SIG-M5 treated with dmso at 0.1 percent for 504 hours (cell line): ENCODE results near the gene INPP5A.
"Not testable (repeated sequence)": the region's sequence is repeated elsewhere in the genome, so short reads cannot be mapped to it uniquely, and the experiment has no call there.

ENCODE experiments used
- DNase-seq: peaks from one replicate; lab custom pipeline; 2025; ENCODE audit not compliant: unreplicated experiment; lab: John Stamatoyannopoulos, UW

The INPP5A gene

GRCh38 chr10:132735341-132735775 is 197.8 kb downstream of the INPP5A start:
- DNase-seq: no peak

DNA sequence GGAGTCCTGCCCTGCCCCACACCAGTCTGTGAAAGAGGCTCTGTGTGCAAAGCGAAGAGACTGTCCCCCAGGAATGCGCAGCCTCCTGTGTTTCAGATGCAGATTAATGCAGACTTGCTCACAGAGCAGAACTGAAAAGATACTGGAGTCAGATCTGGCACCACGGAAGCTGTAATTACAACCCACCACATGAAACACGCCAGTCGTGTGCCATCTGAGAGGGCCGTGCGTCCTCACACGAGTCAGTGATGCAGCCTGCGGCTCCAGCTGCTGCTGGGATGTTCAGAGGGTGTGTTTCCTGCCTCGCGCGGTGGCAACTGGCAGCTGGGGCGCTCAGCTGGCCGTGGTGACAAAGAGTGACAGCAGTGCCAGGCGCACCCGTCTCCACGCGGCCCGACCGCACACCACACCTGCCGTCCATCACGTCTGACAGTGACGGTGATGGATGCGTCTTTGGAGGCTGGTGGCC is 198.4 kb downstream of the INPP5A start:
- no peak for DNase-seq

DNA sequence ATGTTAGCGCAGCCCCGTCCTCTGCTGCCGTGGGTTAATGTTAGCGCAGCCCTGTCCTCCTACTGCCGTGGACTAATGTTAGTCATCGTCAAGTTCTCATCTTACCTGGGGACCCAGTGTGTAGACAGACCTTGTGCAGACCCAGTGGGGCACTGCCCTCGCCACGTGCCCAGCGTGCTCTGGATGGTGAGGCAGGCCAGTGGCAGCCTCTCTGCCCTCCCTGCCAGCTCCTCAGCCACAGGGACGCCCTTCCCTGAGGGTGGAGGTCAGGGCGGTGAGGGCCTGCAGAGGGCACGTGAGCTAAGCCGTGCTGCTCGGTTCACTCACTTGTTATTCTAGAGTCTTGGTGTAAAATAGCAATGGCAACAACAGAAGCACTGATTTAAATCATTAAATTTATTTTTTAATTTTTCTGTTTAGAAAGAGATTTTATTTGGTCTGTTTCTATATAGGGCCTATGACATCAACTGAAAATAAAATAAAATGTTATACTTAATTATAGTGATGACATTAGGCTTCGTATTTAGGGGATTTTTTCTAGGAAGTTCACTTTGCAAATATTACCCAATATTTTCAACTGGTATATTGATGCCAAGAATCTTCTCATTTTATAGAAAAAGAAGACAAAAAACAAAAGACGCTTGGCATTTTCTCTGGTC is 199.9 kb downstream of the INPP5A start:
- no peak for DNase-seq

GRCh38 chr10:132738454-132739224 is 201.1 kb downstream of the INPP5A start:
- no peak for DNase-seq

DNA sequence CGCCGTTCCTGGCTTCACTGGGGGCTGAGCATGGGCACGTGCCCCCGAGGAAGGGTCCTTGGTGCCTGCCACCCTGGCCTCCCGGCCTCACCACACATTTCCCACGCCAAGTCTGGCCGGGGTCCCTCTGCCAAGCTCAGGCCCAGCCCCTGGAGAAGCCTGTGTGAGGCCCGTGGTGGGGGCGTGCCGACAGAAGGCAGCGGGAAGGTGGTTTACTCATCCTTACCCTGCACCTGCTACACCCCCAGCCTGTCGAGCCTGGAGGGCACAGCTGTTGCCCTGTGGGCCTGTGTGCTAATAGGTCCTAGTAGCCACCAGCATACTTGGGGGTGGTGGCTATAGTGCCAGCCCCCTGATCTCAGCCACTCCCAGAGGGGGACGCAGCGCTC is 201.6 kb downstream of the INPP5A start:
- DNase-seq: no peak

GRCh38 chr10:132740588-132740987 is 203.0 kb downstream of the INPP5A start:
- DNase-seq: no peak

- no peak for DNase-seq
These were observed 204.7 kb downstream of the INPP5A start for GRCh38 chr10:132742167-132742836.

DNA sequence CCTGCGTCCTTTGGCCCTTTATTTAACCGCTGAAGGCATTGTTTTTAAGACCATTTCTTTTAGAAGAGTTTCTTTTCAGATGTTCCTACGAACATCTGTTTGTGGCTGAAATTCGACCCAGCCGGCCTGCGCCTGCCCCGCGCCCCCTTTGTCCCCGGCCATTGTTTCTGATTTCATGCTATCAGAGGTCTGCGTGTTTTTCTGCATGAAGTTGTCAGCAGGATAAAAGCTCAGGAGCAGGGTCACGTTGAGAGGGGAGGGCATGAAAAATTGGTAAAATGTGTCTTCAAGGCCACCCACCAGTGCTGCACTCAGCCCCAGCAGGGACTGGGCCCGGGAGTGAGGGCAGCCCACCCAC is 205.2 kb downstream of the INPP5A start:
- no peak for DNase-seq

DNA sequence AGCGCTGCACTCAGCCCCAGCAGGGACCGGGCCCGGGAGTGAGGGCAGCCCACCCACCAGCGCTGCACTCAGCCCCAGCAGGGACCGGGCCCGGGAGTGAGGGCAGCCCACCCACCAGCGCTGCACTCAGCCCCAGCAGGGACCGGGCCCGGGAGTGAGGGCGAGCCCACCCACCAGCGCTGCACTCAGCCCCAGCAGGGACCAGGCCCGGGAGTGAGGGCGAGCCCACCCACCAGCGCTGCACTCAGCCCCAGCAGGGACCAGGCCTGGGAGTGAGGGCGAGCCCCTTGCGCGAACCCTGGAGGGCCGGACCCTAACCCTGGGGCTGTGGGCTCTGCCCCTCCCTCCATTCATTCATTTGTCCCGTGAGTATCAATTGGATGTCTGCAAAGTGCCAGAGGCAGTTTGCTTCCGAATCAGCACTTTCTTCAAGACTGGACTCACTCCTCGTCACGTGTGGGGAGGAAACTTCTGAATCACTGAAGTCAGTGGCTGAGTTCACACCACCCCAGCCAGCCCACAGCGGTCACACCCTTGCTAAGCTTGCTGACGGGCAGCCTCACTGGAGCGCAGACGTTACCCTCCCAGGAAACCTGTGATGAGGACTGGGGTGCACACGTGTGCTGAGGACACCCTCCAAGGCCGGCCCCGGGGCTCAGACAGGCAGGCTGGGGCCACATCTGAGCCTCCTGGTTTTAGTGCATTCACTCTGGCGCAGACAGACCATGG is 205.8 kb downstream of the INPP5A start:
- not testable (repeated sequence) for DNase-seq

DNA sequence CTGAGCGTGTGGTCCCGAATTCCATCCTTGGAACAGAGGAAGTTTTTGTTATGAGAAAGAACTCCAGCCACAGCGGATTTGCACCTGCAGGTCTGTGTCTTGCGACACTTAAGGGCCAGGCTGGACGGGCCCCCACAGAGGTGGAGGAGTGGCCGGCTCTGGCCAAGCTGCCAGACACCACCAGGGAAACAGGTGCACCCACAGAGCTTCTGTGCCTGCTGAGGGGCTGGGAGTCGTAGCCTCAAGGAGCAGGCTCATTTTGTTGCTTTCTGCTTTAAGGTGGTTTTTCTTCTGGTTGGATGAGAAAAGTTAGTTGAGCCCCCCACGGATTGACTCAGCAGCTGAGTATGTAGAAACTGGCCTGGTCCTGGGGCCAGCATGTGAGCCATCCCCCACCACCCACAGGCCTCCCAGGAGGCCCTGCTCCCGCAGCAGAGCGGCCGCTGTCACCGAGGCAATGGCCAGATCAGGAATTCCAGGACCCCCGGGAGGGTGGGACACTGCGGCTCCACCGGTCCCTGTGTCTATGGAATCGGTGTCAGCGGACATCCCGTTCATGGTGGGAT is 206.4 kb downstream of the INPP5A start:
- DNase-seq: no peak

DNA sequence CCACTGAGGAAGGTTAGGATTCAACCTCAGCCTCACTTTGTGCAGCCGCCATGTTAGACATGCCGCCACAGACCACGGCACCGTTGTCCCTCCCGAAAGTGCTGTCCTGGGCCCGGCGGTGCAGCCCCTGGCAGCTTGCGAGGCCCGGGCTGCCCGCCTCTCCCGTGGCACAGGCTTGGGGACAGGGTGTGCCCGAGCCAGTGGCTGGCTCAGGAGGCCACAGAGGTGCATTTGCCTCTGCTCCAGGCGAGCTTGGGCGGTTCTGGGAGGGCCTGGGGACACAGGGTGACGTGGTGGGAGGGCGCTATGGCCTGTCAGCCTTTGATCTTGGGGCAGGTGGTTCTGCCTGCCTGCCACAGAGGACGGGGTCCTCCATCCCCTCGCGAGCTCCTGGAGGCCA is 207.3 kb downstream of the INPP5A start:
- DNase-seq: no peak

DNA sequence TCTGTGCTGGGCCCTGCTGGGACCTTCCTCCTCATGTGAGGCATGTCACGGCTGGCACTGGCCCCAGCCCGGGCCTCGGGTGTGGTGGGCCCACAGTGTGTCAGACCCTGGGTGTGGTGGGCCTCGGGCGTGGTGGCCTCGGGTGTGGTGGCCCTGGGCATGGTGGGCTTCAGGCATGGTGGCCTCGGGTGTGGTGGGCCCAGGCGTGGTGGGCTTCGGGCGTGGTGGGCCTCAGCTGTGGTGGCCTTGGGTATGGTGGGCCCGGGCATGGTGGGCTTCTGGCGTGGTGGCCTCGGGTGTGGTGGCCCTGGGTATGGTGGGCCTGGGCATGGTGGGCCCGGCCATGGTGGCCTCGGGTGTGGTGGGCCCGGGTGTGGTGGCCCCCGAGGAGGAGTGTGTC is 207.9 kb downstream of the INPP5A start:
- no peak for DNase-seq

DNA sequence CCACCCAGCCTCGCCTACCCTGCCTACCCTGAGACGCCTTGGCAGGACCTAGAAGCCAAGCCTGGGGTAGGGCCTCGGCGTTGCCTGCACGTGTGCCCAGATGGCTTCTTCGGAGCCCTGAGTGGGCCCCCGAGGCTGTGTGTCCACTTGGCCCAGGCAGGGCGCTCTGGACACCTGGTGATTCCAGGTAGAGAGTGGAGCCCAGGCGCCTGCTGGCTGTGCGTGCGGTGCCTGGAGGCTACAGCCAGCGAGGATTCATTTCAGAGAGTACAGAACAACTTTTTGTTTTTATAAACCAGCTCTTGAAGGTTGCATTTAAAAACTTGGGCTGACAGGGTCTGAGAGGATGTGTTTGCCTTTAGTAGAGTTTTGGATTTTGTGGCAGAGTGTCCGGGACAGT is 208.4 kb downstream of the INPP5A start:
- no peak for DNase-seq

GRCh38 chr10:132746386-132746785 is 208.8 kb downstream of the INPP5A start:
- DNase-seq: no peak

- no peak for DNase-seq
These were observed 209.4 kb downstream of the INPP5A start for GRCh38 chr10:132746801-132747625.

DNA sequence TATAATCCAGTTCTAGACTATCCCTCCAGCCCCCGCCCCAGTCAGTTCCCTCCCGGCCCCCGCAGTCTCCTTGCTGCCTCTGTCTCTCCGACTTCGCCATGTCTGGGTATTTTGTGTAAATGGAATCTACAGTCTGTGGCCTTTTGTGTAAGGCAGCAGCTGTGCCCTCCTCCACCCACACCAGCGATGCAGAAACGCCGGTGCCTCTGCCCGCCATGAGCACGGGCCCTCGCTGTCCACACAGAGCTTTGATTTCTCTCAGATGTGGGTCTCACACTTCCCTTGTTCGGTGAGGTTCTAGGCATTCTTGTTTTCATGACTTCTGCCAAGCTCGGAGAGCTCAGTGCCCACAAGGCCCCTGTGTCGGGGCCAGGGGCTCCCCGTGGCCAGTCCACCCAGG is 210.5 kb downstream of the INPP5A start:
- DNase-seq: no peak

- DNase-seq: no peak
These were observed 211.2 kb downstream of the INPP5A start for GRCh38 chr10:132748545-132749370.

GRCh38 chr10:132749371-132749795 is 211.8 kb downstream of the INPP5A start:
- no peak for DNase-seq

DNA sequence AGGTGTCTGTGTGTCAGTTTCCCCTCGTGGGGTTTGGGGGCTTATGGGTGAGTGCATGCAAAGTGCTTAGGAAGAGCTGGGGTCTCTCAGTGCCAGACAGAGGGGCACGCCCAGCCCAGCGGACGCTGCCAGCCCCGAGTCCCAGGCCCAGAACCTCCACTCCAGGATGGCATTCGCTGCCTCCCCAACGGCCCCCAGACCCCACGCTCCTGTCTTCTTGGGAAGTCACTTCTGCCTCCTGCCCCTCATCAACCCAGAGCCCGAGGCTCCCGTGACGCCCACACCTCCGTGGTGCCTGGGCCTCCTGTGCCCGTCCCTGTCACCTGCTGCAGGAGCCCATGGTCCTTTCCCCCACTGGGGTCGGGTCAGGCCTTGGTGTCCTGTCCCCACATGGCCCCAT is 213.3 kb downstream of the INPP5A start:
- no peak for DNase-seq
